HG03039 (cell line): Measurements from ENCODE around the gene CFAP46.

ENCODE experiments used
- ATAC-seq: cut with Tn5 transposase; IDR thresholded peaks from one replicate; pipeline ENCODE4 v1.9.1; 2021; ENCODE audit warnings: mild to moderate bottlenecking, moderate library complexity; ENCODE audit not compliant: unreplicated experiment

The CFAP46 gene

GRCh38 chr10:132884041-132884440 lies 58.3 kb downstream of the CFAP46 start:
- no peak for ATAC-seq

- ATAC-seq, result no peak
Observed at GRCh38 chr10:132883391-132883881, 58.9 kb downstream of the CFAP46 start.

GRCh38 chr10:132882069-132882951 lies 60.1 kb downstream of the CFAP46 start:
- ATAC-seq, result no peak

GRCh38 chr10:132881186-132881920 lies 61.0 kb downstream of the CFAP46 start:
- ATAC-seq, result no peak

- no peak for ATAC-seq
Observed at GRCh38 chr10:132880128-132880981, 62.0 kb downstream of the CFAP46 start.

DNA sequence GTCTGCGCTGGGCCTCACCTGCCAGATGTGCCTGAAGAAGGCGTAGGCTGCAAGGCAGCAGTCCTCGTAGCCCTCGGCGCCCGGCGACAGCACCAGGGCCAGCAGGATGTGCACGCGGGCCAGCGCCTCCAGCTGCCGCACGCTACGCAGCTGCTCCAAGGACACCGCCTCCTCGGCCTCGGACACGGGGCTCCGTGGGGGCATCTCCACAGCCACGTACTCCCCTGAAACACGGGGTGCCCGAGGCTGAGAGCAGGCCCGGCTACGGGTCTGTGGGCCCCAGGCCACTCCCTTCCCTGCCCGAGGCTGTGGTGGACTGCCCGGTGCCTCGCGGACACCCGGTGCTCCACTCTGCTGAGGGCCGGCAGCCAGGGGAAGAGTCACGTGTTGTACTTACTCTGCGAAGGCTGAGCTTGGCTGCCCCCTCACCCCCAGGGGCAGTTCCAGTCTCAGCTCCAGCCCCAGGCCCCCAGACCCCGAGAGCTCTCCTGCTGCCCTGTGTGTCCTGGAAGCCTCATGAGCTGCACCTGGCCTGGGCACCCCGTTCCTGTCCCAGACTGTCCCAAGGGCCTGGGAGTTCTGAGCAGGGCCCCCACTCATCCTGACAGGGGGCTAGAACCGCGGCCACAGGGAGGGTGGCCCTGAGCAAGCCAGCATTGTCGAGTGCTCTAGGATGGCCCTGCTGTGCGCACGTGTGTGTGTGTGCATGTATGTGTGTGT lies 62.8 kb downstream of the CFAP46 start:
- no peak for ATAC-seq

DNA sequence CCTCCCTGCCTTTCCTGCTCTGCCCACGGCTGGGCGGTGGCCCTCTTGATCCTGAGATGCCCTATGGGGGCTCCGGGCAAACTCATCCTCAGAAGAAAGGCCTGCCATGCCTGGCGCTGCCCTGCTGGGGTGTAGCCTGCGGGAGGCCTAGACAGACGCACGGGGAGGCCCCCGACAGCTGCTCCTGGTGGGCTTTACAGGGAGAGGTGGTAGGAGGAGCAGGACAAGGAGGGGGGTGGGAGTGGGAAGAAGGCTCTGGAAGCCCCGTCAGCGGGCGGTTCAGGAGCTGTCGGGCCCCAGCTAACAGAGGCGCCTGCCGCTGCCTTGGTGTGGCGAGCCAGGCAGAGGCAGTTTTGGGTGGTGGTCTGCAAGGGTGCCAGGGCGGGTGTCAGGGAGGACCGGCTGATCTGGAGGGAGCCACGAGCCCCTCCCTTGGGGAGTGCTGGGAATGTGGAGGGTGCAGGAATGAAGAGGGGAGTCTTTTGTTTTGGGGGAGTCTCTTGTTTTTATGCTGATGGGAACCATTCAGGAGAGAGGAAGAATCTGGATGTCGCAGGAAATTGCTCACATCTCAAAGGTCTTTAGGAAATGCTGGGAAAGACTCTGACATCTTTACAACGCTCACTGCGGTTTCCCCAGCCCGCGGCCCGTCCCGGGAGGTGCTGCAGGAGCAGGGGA lies 63.5 kb downstream of the CFAP46 start:
- ATAC-seq, result no peak

DNA sequence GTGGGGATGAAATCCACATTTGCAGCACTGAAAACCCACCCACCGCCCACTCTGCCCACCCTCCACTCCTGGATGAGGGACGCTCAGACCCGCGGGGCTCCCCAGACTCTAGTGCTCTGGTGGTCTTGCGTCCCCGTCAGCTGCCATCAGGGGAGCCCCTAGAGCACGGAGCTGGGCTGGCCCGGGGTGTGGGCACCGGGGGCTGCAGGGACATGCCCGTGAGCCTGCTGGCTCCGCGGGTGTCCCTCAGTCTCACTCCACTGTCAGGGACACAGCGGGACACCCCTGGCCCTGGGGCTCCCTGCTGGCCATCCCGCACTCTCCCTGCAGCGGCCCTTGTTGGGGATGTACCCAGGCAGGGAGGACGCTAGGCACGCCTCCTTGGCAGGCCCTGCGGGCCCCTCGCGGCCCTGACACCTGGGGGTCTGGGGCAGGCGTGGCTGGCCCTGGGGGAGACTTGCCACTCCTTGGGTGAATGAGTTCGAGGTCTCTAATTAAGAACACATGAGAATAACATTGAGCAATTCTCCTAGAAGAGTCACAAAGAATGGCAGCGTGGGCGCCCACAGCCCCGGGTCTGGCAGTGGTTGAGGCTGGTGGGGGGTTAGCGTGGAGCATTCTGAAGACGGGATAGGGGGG lies 64.2 kb downstream of the CFAP46 start:
- no peak for ATAC-seq

DNA sequence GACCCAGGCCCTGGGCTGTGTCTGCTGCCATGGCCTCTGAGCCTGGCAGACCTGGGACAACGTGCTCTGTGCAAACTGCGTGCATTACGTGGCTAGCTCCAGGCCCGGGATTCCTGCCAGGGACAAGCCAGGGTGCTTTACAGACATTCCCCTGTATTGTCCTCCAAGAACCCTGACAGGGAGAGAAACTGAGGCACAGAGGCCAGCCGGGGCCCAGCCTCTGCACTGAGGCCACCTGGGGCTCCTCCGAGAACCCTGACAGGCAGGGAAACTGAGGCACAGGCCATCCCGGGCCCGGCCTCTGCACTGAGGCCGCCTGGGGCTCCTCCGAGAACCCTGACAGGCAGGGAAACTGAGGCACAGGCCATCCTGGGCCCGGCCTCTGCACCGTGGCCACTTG lies 64.9 kb downstream of the CFAP46 start:
- no peak for ATAC-seq

GRCh38 chr10:132876993-132877431 lies 65.4 kb downstream of the CFAP46 start:
- no peak for ATAC-seq

DNA sequence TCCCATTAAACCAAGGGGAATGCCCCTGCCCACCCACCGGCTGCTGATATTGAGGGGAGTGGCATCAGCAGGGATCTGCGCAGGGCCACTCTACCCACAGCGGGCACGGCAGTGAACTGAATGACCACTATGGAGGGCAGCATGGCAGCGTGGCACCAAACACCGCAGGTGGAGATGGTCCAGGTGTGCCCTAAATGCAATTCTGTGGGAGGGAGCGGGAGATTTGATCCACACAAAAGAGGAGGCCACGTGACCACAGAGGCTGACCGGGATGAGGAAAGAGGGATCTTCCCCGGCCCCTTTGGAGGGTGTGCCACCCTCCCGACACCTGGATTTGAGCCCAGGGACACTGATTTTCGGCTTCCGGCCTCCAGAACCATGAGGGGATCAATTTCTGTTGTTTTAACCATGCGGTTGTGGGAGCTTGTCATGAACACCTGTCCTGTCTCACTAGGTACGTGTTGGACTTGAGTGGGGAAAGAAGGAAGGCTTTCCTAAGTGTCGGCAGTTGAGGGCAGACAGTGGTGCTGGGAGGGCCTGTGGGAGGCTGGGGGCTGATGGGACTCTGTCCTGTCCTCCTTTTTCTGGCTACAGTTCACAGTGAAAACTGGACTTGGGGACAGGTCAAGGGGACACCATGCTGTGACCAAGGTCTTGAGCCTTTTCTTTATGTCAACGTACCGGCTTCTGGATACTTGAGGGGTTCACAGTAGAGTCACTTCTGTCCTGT lies 66.1 kb downstream of the CFAP46 start:
- ATAC-seq, result no peak

GRCh38 chr10:132875435-132875834 lies 66.9 kb downstream of the CFAP46 start:
- no peak for ATAC-seq

DNA sequence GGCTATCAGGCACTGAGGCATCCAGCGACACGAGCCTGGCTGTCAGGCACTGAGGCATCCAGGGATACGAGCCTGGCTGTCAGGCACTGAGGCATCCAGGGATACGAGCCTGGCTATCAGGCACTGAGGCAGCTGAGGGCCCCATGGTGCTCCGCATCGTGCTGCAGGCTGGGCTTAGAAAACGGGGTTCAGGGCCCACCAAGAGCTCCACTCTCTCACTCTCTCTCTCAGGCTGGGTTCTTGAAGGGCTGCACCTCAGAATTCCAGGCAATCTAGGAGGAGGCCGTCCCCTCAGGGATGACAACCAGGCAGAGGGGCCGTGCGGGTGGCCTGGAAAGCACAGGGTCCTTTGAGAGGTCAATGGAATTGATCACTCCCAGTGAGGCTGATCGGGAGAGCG lies 69.0 kb downstream of the CFAP46 start:
- no peak for ATAC-seq

DNA sequence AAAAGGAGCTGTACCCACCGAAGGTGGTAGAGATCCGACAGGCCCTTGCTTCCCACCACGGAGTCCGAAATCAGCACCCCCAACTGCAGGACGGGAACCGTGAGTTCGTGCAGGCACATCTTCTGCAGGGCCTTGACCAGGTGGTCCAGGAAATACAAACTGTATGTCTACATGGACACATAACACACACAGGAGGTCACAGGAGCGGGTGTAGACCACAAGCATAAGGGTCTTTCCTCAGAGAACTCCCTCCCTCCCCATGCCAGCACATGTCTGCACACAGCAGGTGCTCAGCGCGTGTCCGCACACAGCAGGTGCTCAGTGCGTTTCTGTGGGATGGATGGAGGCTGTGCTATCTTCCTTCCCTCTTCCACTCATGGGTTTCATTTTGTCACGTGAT lies 69.7 kb downstream of the CFAP46 start:
- no peak for ATAC-seq

DNA sequence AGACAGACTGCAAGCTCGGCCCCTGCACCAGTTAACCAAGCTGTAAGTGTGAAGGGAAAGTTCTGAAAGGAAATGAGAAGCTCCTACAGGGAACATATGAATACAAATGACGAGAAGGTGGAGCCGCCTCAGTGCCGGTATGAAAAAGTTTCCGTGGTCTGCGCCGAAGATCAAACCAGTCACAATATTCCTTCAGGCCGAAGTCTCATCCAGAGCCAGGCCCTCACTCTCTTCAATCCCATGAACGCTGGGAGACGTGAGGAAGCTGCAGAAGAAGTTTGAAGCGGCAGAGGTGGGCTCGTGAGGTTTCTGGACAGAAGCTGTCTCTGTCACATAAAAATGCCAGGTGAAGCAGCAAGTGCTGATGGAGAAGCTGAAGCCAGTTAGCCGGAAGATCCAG lies 71.9 kb downstream of the CFAP46 start:
- no peak for ATAC-seq

DNA sequence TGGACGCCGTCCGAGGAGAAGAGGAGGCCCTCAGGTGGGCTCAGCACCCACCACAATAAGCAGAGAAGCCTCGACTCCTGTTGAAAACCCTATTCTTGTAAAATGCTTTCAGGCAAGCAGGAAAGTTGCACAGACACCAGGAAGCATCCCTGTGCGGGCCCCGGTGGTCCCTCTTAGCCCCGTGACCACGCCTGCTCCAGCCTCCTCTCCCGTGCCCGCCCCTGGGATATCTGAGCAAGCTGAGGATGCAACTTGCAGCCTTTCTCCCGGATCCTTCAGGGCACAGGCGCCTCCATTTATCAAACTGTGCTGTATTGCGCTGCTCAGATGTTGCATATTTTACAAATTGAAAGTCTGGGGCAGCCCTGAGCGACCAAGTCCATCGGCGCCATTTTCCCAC lies 72.7 kb downstream of the CFAP46 start:
- no peak for ATAC-seq

GRCh38 chr10:132868995-132869394 lies 73.4 kb downstream of the CFAP46 start:
- ATAC-seq, result no peak

DNA sequence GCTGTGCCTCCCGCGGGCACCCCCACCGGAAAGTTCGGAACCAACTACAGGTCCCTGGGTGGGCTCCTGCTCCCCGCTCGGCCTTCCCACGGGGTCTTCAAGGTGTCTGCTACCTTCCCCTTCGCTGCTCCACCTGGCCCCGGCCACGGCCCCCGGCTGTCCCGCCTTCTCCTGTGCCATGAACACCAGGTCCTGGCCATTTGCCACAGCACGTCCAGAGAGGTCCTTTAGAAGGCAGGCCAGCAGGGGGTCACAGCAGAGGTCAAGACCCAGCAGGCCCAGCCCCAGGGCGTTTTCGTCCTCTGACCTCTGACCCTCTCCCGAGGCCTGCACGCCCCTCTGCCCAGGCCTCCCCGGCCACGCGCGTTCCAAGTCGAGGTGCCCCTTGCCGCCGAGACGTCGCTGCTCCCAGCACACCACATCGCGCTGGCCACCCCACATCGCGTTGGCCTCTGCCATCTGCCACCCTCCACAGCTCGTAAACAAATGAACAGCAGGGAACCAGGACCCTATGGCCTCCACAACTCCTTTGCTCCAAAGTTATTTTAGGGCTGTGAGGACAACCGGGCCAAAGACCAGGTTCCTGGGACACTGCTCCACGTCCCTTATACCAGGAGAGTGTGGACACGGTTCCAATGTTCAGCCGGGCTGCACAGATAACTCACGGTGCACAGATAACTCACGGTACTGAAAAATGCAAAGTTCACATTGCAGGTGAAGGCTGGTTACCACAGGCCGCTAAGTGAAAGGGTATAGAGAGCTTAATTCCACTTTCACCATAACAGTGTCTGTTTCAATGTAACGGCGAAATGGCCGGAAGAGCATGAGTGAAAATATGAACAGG lies 74.3 kb downstream of the CFAP46 start:
- ATAC-seq, result no peak
